ENCODE data around the gene TAS2R41.

The TAS2R41 gene

GRCh38 chr7:143493751-143494150 is 16.1 kb downstream of the TAS2R41 start:
- H3F3A ChIP-seq (ENCODE audit: insufficient read depth): no peaks in the 10 kb centered on the region
- H3K79me2 ChIP-seq (ENCODE audit: insufficient read depth, low read length): no peaks in the 10 kb centered on the region
- no peak overlapping the region for H3K4me3 ChIP-seq (ENCODE audit: insufficient read depth, low read length, poor library complexity, severe bottlenecking)
- no peak overlapping the region for H3K4me2 ChIP-seq (ENCODE audit: low read depth, low read length, poor library complexity, severe bottlenecking)
- no peaks in the 10 kb centered on the region for H3K36me3 ChIP-seq (ENCODE audit: low read length)
- 0 out of 2 replicates have a peak, but pooled peaks cover 3% of the 10 kb centered on the region for H3K9me2 ChIP-seq (replicated peaks; ENCODE audit: insufficient read depth, low read length)
- no peak overlapping the region for H2AFZ ChIP-seq (ENCODE audit: low read depth, low read length, severe bottlenecking)
- H4K20me1 ChIP-seq (ENCODE audit: low read depth, low read length): no peaks in the 10 kb centered on the region
- H3K9me3 ChIP-seq (ENCODE audit: insufficient read depth, low read length): no peaks in the 10 kb centered on the region
- no peak overlapping the region for H3K27ac ChIP-seq (ENCODE audit: low read depth, low read length)
- TF ChIP-seq EZH2phosphoT487 (conservative IDR thresholded peaks at IDR 0.05; ENCODE audit: low read length) (no peak), CTCF (IDR thresholded peaks at IDR 0.05; ENCODE audit: insufficient read depth, low read length, poor library complexity, severe bottlenecking) (no peak)
- no peak overlapping the region for H3K9ac ChIP-seq (ENCODE audit: low read length)
- H3K27me3 ChIP-seq (ENCODE audit: low read length): no peaks in the 10 kb centered on the region

DNA sequence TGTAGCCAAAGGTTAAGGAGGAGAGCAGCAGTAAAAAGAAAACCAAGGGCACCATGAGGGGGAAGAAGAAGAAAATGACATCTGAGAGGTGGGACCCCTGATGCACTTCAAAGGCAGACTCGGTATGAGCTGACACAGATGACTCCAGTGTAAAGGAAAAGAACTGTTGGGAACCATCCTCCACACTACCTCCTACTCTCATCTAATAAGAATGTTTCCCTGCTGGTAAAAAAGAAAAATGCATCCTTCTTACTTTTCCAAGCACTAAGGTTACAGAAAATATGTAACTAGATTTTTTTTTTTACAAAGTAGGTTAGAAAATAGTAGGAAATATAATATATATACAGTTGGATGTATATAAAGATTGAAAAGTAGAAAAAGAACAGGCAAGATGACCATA is 16.9 kb downstream of the TAS2R41 start:
- H4K20me1 ChIP-seq (ENCODE audit: low read depth, low read length): no peaks in the 10 kb centered on the region
- no peak overlapping the region for H3K27ac ChIP-seq (ENCODE audit: low read depth, low read length)
- H3K27me3 ChIP-seq (ENCODE audit: low read length): no peaks in the 10 kb centered on the region
- H2AFZ ChIP-seq (ENCODE audit: low read depth, low read length, severe bottlenecking): no peak overlapping the region
- H3K9ac ChIP-seq (ENCODE audit: low read length): no peak overlapping the region
- H3K9me2 ChIP-seq (replicated peaks; ENCODE audit: insufficient read depth, low read length): 0 out of 2 replicates have a peak, but pooled peaks cover 3% of the 10 kb centered on the region
- TF ChIP-seq CTCF (IDR thresholded peaks at IDR 0.05; ENCODE audit: insufficient read depth, low read length, poor library complexity, severe bottlenecking): no peak
- no peaks in the 10 kb centered on the region for H3K9me3 ChIP-seq (ENCODE audit: insufficient read depth, low read length)
- no peak overlapping the region for H3K4me3 ChIP-seq (ENCODE audit: insufficient read depth, low read length, poor library complexity, severe bottlenecking)
- H3K79me2 ChIP-seq (ENCODE audit: insufficient read depth, low read length): no peaks in the 10 kb centered on the region
- H3K4me2 ChIP-seq (ENCODE audit: low read depth, low read length, poor library complexity, severe bottlenecking): no peak overlapping the region
- H3K36me3 ChIP-seq (ENCODE audit: low read length): no peaks in the 10 kb centered on the region
- H3F3A ChIP-seq (ENCODE audit: insufficient read depth): no peaks in the 10 kb centered on the region

GRCh38 chr7:143495851-143496250 is 18.2 kb downstream of the TAS2R41 start:
- Histone ChIP-seq H2AFZ (ENCODE audit: low read depth, low read length, severe bottlenecking) (no peak overlapping the region), H3K9me2 (replicated peaks; ENCODE audit: insufficient read depth, low read length) (0 out of 2 replicates have a peak, but pooled peaks cover 3% of the 10 kb centered on the region), H4K20me1 (ENCODE audit: low read depth, low read length) (no peaks in the 10 kb centered on the region), H3K9me3 (ENCODE audit: insufficient read depth, low read length) (no peaks in the 10 kb centered on the region), H3K27me3 (ENCODE audit: low read length) (no peaks in the 10 kb centered on the region), H3K4me2 (ENCODE audit: low read depth, low read length, poor library complexity, severe bottlenecking) (no peak overlapping the region), H3K27ac (ENCODE audit: low read depth, low read length) (no peak overlapping the region), H3K4me3 (ENCODE audit: insufficient read depth, low read length, poor library complexity, severe bottlenecking) (no peak overlapping the region), H3K36me3 (ENCODE audit: low read length) (no peaks in the 10 kb centered on the region), H3K79me2 (ENCODE audit: insufficient read depth, low read length) (no peaks in the 10 kb centered on the region), H3F3A (ENCODE audit: insufficient read depth) (no peaks in the 10 kb centered on the region), H3K9ac (ENCODE audit: low read length) (no peak overlapping the region)
- no peak for TF ChIP-seq CTCF (IDR thresholded peaks at IDR 0.05; ENCODE audit: insufficient read depth, low read length, poor library complexity, severe bottlenecking)
- no peak for TF ChIP-seq EZH2phosphoT487 (conservative IDR thresholded peaks at IDR 0.05; ENCODE audit: low read length)
